SK-N-SH (cell line): Measurements from ENCODE around the gene STARD13. TPM values are rescaled to one million over a fixed set of nuclear protein-coding genes. Genes with fewer than 3 reads are reported as not detected.

Source experiments
- CTCF ChIA-PET: fragments of 300-600, 350-600 bp; formaldehyde crosslinking; extraction: SDS; loops from one replicate; lab custom pipeline; 2021; lab: Yijun Ruan, JAX
- POLR2A ChIA-PET: fragments of 350-600 bp; sonication (Branson Sonifier 250); formaldehyde crosslinking; extraction: SDS; loops from one replicate; lab custom pipeline; 2020; ENCODE audit warnings: antibody characterized with exemption, inconsistent platforms; lab: Yijun Ruan, JAX
- DNase-seq: peaks from one replicate; pipeline ENCODE4 v3.0.0; 2012
- H2AFZ ChIP-seq: fragments of 200-600 bp; sonication (generic); 2 replicates; pipeline ENCODE4 v1.8.1; 2016; ENCODE audit warnings: antibody characterized with exemption, mild to moderate bottlenecking, low read depth
- H3F3A ChIP-seq: fragments of 200-600 bp; sonication (generic); replicated peaks from 2 replicates; pipeline ENCODE3; 2016; ENCODE audit warnings: antibody characterized with exemption, mild to moderate bottlenecking; ENCODE audit not compliant: insufficient read depth
- H3K27ac ChIP-seq, 2 experiments: fragments of 200-500 bp in 1 of 2; fragments of 200-600 bp in 1 of 2; sonication (Bioruptor generic) in 1 of 2; sonication (generic), shearing (Covaris generic) in 1 of 2; 2 replicates each; pipeline versions ENCODE4 v1.5.1 to v1.6.1; 2014 to 2016; ENCODE audit warnings: low read depth in 2 of 2, inconsistent platforms in 1 of 2, low read length in 1 of 2, mild to moderate bottlenecking in 1 of 2, mixed read lengths in 1 of 2
- H3K27me3 ChIP-seq: fragments of 200-600 bp; sonication (generic), shearing (Covaris generic); 2 replicates; pipeline ENCODE4 v1.6.1; 2016; ENCODE audit warnings: mixed run types; ENCODE audit not compliant: insufficient read depth
- H3K36me3 ChIP-seq, 2 experiments: fragments of 200-500 bp in 1 of 2; fragments of 200-600 bp in 1 of 2; sonication (Bioruptor generic) in 1 of 2; sonication (generic) in 1 of 2; replicated peaks in 1 of 2; 2 replicates each; pipeline versions ENCODE3 to v1.5.1; 2014 to 2016; ENCODE audit warnings: low read length in 1 of 2, mild to moderate bottlenecking in 1 of 2; ENCODE audit not compliant: insufficient read depth in 2 of 2, control insufficient read depth in 1 of 2
- H3K4me1 ChIP-seq, 2 experiments: fragments of 200-500 bp in 1 of 2; fragments of 200-600 bp in 1 of 2; sonication (Bioruptor generic) in 1 of 2; sonication (generic), shearing (Covaris generic) in 1 of 2; 2 replicates each; pipeline versions ENCODE4 v1.5.1 to v1.6.1; 2014 to 2016; ENCODE audit warnings: low read depth in 1 of 2, low read length in 1 of 2, mixed run types in 1 of 2; ENCODE audit not compliant: insufficient read depth in 2 of 2, control insufficient read depth in 1 of 2
- H3K4me2 ChIP-seq: fragments of 200-600 bp; sonication (generic), shearing (Covaris generic); 2 replicates; pipeline ENCODE4 v1.6.1; 2017; ENCODE audit warnings: mixed run types
- H3K4me3 ChIP-seq, 2 experiments: fragments of 200-500 bp in 1 of 2; fragments of 200-600 bp in 1 of 2; sonication (Bioruptor generic) in 1 of 2; sonication (generic), shearing (Covaris generic) in 1 of 2; 2 replicates each; pipeline versions ENCODE4 v1.5.1 to v1.8.1; 2014 to 2016; ENCODE audit warnings: low read depth in 2 of 2, inconsistent platforms in 1 of 2, low read length in 1 of 2, mild to moderate bottlenecking in 1 of 2, mixed read lengths in 1 of 2, moderate library complexity in 1 of 2
- H3K79me2 ChIP-seq: fragments of 200-600 bp; sonication (generic); 2 replicates; pipeline ENCODE4 v1.8.1; 2017; ENCODE audit warnings: mild to moderate bottlenecking; ENCODE audit not compliant: insufficient read depth
- H3K9ac ChIP-seq: fragments of 200-600 bp; sonication (generic); 2 replicates; pipeline ENCODE4 v1.6.1; 2017; ENCODE audit warnings: mixed run types
- H3K9me2 ChIP-seq: fragments of 200-600 bp; sonication (generic); 2 replicates; pipeline ENCODE4 v1.6.1; 2017; ENCODE audit warnings: mixed run types
- H3K9me3 ChIP-seq: fragments of 200-600 bp; sonication (generic); 2 replicates; pipeline ENCODE4 v1.6.1; 2017; ENCODE audit warnings: mixed run types, mild to moderate bottlenecking, moderate library complexity
- H4K20me1 ChIP-seq: fragments of 200-600 bp; sonication (generic); 2 replicates; pipeline ENCODE4 v1.6.1; 2017; ENCODE audit warnings: mild to moderate bottlenecking, mixed run types; ENCODE audit not compliant: insufficient read depth
- CHD2 ChIP-seq: fragments of 150-350 bp; IDR thresholded peaks from 2 replicates; pipeline ENCODE4 v1.6.1; 2018; ENCODE audit warnings: low read length; ENCODE audit not compliant: partially characterized antibody
- FOSL2 ChIP-seq: IDR thresholded peaks from 2 replicates; pipeline ENCODE4 v1.4.0; 2012; ENCODE audit warnings: low read depth, mild to moderate bottlenecking, moderate library complexity, borderline replicate concordance
- FOXJ3 ChIP-seq: sonication (generic); formaldehyde crosslinking; IDR thresholded peaks from 2 replicates; pipeline ENCODE4 v1.5.1; 2020; ENCODE audit warnings: mild to moderate bottlenecking, missing genetic modification reagents
- GABPA ChIP-seq: IDR thresholded peaks from 2 replicates; pipeline ENCODE4 v1.4.0; 2012; ENCODE audit warnings: low read depth, mild to moderate bottlenecking
- IRF3 ChIP-seq: fragments of 150-350 bp; IDR thresholded peaks from 2 replicates; pipeline ENCODE4 v1.6.1; 2016; ENCODE audit warnings: mild to moderate bottlenecking, low read depth, low read length
- MAX ChIP-seq: IDR thresholded peaks from 2 replicates; pipeline ENCODE4 v1.4.0; 2012; ENCODE audit warnings: low read depth
- MEF2A ChIP-seq: IDR thresholded peaks from 2 replicates; pipeline ENCODE4 v1.4.0; 2012; ENCODE audit warnings: low read depth, borderline replicate concordance
- MXI1 ChIP-seq: IDR thresholded peaks from 2 replicates; pipeline ENCODE4 v1.6.1; 2012; ENCODE audit warnings: mild to moderate bottlenecking, low read depth, low read length, improper control_type of control experiment
- NRF1 ChIP-seq: IDR thresholded peaks from 2 replicates; pipeline ENCODE4 v1.6.1; 2012; ENCODE audit warnings: low read depth, mild to moderate bottlenecking, low read length
- PBX3 ChIP-seq: IDR thresholded peaks from 2 replicates; pipeline ENCODE4; 2012
- RAD21 ChIP-seq: IDR thresholded peaks from 2 replicates; pipeline ENCODE4 v1.6.1; 2012; ENCODE audit warnings: mild to moderate bottlenecking, low read length
- RCOR1 ChIP-seq: fragments of 150-350 bp; IDR thresholded peaks from 2 replicates; pipeline ENCODE4 v1.6.1; 2017; ENCODE audit warnings: antibody characterized with exemption, low read length
- REST ChIP-seq: IDR thresholded peaks from 2 replicates; pipeline ENCODE4 v1.6.1; 2012; ENCODE audit warnings: mild to moderate bottlenecking, low read depth, low read length, moderate library complexity
- RFX5 ChIP-seq: IDR thresholded peaks from 2 replicates; pipeline ENCODE4 v1.6.1; 2012; ENCODE audit warnings: mild to moderate bottlenecking, improper control_type of control experiment, low read length
- SMC3 ChIP-seq: IDR thresholded peaks from 2 replicates; pipeline ENCODE4 v1.6.1; 2012; ENCODE audit warnings: low read depth, low read length, improper control_type of control experiment
- ZBTB33 ChIP-seq: IDR thresholded peaks from 2 replicates; pipeline ENCODE4 v1.4.0; 2012; ENCODE audit warnings: low read depth, borderline replicate concordance
- WGBS: methylation state at CpG from one replicate; pipeline ENCODE4 v1.1.6; 2017; ENCODE audit warnings: low lambda C conversion rate; 5-methylcytosine and 5-hydroxymethylcytosine counted together
- polyA plus RNA-seq, 3 experiments: library from polyadenylated mRNA; depleted of rRNA; stranded (reverse); fragments of >200 nt; gene quantifications; 2 replicates each; pipeline ENCODE4 v1.2.3, GENCODE V29; 2012

Gene STARD13
- polyA plus RNA-seq, 1 of the 3 experiments (the other 2 are of a cell fraction): 5.7 TPM

GRCh38 chr13:33108620-33109019 lies 176.9 kb downstream of the STARD13 start:
- Histone ChIP-seq H3F3A (no peaks in the 10 kb centered on the region), H2AFZ (no peak overlapping the region), H3K79me2 (no peaks in the 10 kb centered on the region), H3K36me3 (peaks cover 33 to 52% of the 10 kb centered on the region in 2 experiments), H3K9me3 (no peaks in the 10 kb centered on the region), H3K27me3 (no peaks in the 10 kb centered on the region), H3K4me3 (no peak overlapping the region), H3K27ac (peak overlapping the region in 1 of 2 experiments; percentile 39; a peak in 1 of 4 replicates), H3K9me2 (no peaks in the 10 kb centered on the region), H3K4me1 (peaks cover 9 to 14% of the 10 kb centered on the region in 2 experiments), H3K4me2 (no peak overlapping the region), H4K20me1 (no peaks in the 10 kb centered on the region), H3K9ac (no peak overlapping the region)
- WGBS: 97% methylated on average over 5 of the region's 5 CpGs
- POLR2A ChIA-PET: no interaction called here
- DNase-seq: no peak
- CTCF ChIA-PET: interaction anchor here (1.2 to 1.3 kb wide), 2 partner anchors 10 to 440 kb away, joined by 3 to 4 read pairs; no protein-coding TSS in a partner anchor
- no peak for TF ChIP-seq ZBTB33
- TF ChIP-seq FOSL2: peak; percentile 6; the same call in 1 of the 2 replicates

- WGBS: 97% methylated on average over 2 of the region's 2 CpGs
- CTCF ChIA-PET: interaction anchor here (0.8 to 1.2 kb wide), 2 partner anchors 88 to 439 kb away, joined by 3 read pairs; no protein-coding TSS in a partner anchor
- TF ChIP-seq MXI1 (no peak), RAD21 (no peak), NRF1 (no peak), GABPA (no peak), ZBTB33 (no peak), REST (no peak), RFX5 (no peak), CHD2 (no peak), FOXJ3 (no peak), MEF2A (no peak), SMC3 (no peak), FOSL2 (no peak), IRF3 (no peak), MAX (no peak), RCOR1 (no peak), PBX3 (no peak)
Measured at GRCh38 chr13:33107361-33107760, 178.2 kb downstream of the STARD13 start.

More at GRCh38 chr13:33107361-33107760, 178.2 kb downstream of the STARD13 start:
- no peak overlapping the region for H3K4me2 ChIP-seq
- H3K4me3 ChIP-seq: no peak overlapping the region
- H3F3A ChIP-seq: no peaks in the 10 kb centered on the region
- no peaks in the 10 kb centered on the region for H3K27me3 ChIP-seq
- no peak overlapping the region; a peak in 1 of 4 replicates for H3K27ac ChIP-seq
- peaks cover 26 to 43% of the 10 kb centered on the region in 2 experiments for H3K36me3 ChIP-seq
- peaks cover 4 to 14% of the 10 kb centered on the region in 2 experiments for H3K4me1 ChIP-seq
- no peaks in the 10 kb centered on the region for H3K79me2 ChIP-seq
- no peaks in the 10 kb centered on the region for H3K9me3 ChIP-seq
- DNase-seq: no peak
- H2AFZ ChIP-seq: no peak overlapping the region
- no peaks in the 10 kb centered on the region for H4K20me1 ChIP-seq
- POLR2A ChIA-PET: no interaction called here
- H3K9ac ChIP-seq: no peak overlapping the region
- H3K9me2 ChIP-seq: no peaks in the 10 kb centered on the region
